DMS79 treated with DMSO at 0.1 percent for 48 hours (cell line): Measurements from ENCODE around the gene CHST3.
"Not testable (repeated sequence)": the region's sequence is repeated elsewhere in the genome, so short reads cannot be mapped to it uniquely, and the experiment has no call there.

ENCODE experiments used
- DNase-seq: peaks from one replicate; lab custom pipeline; 2025; lab: John Stamatoyannopoulos, UW

The CHST3 gene

GRCh38 chr10:71948496-71949067, 15.6 kb upstream of the CHST3 start:
- DNase-seq, result no peak

- no peak for DNase-seq
Observed at GRCh38 chr10:71950683-71951082, 13.5 kb upstream of the CHST3 start.

GRCh38 chr10:71952745-71953144, 11.4 kb upstream of the CHST3 start:
- no peak for DNase-seq

- DNase-seq, result no peak
Observed at GRCh38 chr10:71957546-71958275, 6.5 kb upstream of the CHST3 start.

- DNase-seq, result no peak
Observed at GRCh38 chr10:71959526-71959925, 4.7 kb upstream of the CHST3 start.

GRCh38 chr10:71961831-71962230, 2.4 kb upstream of the CHST3 start:
- no peak for DNase-seq

GRCh38 chr10:71962901-71963300, 1.3 kb upstream of the CHST3 start:
- DNase-seq, result no peak

GRCh38 chr10:71963351-71964097, 671 bp upstream of the CHST3 start:
- DNase-seq, result no peak

GRCh38 chr10:71964743-71965515, 734 bp downstream of the CHST3 start:
- DNase-seq, result peak; percentile 8

GRCh38 chr10:71965623-71966022, 1.4 kb downstream of the CHST3 start:
- DNase-seq, result no peak

- no peak for DNase-seq
Observed at GRCh38 chr10:71966046-71967004, 2.1 kb downstream of the CHST3 start.

GRCh38 chr10:71967958-71968357, 3.8 kb downstream of the CHST3 start:
- DNase-seq, result not testable (repeated sequence)

- DNase-seq, result no peak
Observed at GRCh38 chr10:71968553-71969474, 4.6 kb downstream of the CHST3 start.

- no peak for DNase-seq
Observed at GRCh38 chr10:71969929-71970328, 5.7 kb downstream of the CHST3 start.

- no peak for DNase-seq
Observed at GRCh38 chr10:71970331-71970730, 6.1 kb downstream of the CHST3 start.

GRCh38 chr10:71970869-71971268, 6.7 kb downstream of the CHST3 start:
- peak; percentile 9 for DNase-seq

GRCh38 chr10:71971311-71971731, 7.1 kb downstream of the CHST3 start:
- DNase-seq, result no peak

- DNase-seq, result no peak
Observed at GRCh38 chr10:71971769-71972555, 7.8 kb downstream of the CHST3 start.
